K562 (cell line): ENCODE measurements around the gene NEK5. TPM values are rescaled to one million over a fixed set of nuclear protein-coding genes. Genes with fewer than 3 reads are reported as not detected.

Experiments used
- BMI1 ChIP-seq: fragments of 150-350 bp; IDR thresholded peaks from 2 replicates; pipeline ENCODE4 v1.6.1; 2014; ENCODE audit warnings: low read length
- MCM7 ChIP-seq, 2 experiments: fragments of 450-650 bp; IDR thresholded peaks; 2 replicates each; pipeline ENCODE4 v1.6.1; 2016 to 2018
- PCBP1 ChIP-seq: fragments of 200-400 bp; formaldehyde crosslinking; IDR thresholded peaks from 2 replicates; pipeline ENCODE4 v1.6.1; 2018; ENCODE audit warnings: mild to moderate bottlenecking, low read depth, low read length; ENCODE audit not compliant: poor library complexity, severe bottlenecking
- PPARD ChIP-seq: fragments of 250-450 bp; sonication (Bioruptor Pico); IDR thresholded peaks from 2 replicates; pipeline ENCODE4 v1.8.0; 2022; ENCODE audit warnings: inconsistent platforms, mild to moderate bottlenecking, moderate library complexity
- ZC3H8 ChIP-seq: fragments of 450-650 bp; IDR thresholded peaks from 2 replicates; pipeline ENCODE4 v1.6.1; 2017
- ZNF133 ChIP-seq: fragments of 250-450 bp; sonication (Bioruptor Pico); IDR thresholded peaks from 2 replicates; pipeline ENCODE4 v1.4.0; 2020; ENCODE audit warnings: mild to moderate bottlenecking
- ZNF239 ChIP-seq: fragments of 250-450 bp; sonication (Bioruptor Pico); IDR thresholded peaks from 2 replicates; pipeline ENCODE4 v1.4.0; 2020; ENCODE audit warnings: mild to moderate bottlenecking
- ZNF707 ChIP-seq: fragments of 250-450 bp; sonication (Bioruptor Pico); conservative IDR thresholded peaks from 2 replicates; pipeline ENCODE4 v1.8.0; 2022; ENCODE audit warnings: inconsistent platforms, mild to moderate bottlenecking, moderate library complexity
- polyA plus RNA-seq, 8 experiments: library from polyadenylated mRNA; depleted of rRNA in 4 of 8; stranded (reverse) in 5 of 8; unstranded in 3 of 8; fragments of >200 nt; fragmentation: Nextera tagmentation in 2 of 8; fragmentation: Illumina TruSeq in 1 of 8; extraction: Ambion mirVana in 2 of 8; extraction: Trizol in 1 of 8; gene quantifications; 2 replicates each; pipeline versions ENCODE4 v1.2.1 to v1.2.3, GENCODE V29; 2011 to 2014; ENCODE audit warnings: inconsistent platforms in 1 of 8, missing spikeins in 1 of 8
- total RNA-seq, 7 experiments: library from RNA; depleted of rRNA in 6 of 7; stranded (reverse); fragments of >200 nt in 6 of 7; fragmentation: Illumina TruSeq in 2 of 7; extraction: Trizol in 2 of 7; gene quantifications; 2 replicates each; pipeline versions ENCODE4 v1.2.1 to v1.2.3, GENCODE V29; 2011 to 2021; ENCODE audit warnings: low replicate concordance in 1 of 7
- TF ChIP-seq, protein P1 (sequence below): sonication (generic); formaldehyde crosslinking; IDR thresholded peaks from 2 replicates; pipeline ENCODE4 v1.8.1; 2023; ENCODE audit warnings: mild to moderate bottlenecking, missing genetic modification reagents
- TF ChIP-seq, protein P2 (sequence below): sonication (generic); formaldehyde crosslinking; IDR thresholded peaks from 2 replicates; pipeline ENCODE4 v1.8.0; 2022; ENCODE audit warnings: missing genetic modification reagents, mild to moderate bottlenecking, borderline replicate concordance
- TF ChIP-seq, protein P3 (sequence below): sonication (generic); formaldehyde crosslinking; IDR thresholded peaks from 2 replicates; pipeline ENCODE4 v1.4.0; 2020; ENCODE audit warnings: mild to moderate bottlenecking, missing genetic modification reagents
- TF ChIP-seq, protein P4 (sequence below), 2 experiments: fragments of 450-650 bp; IDR thresholded peaks; 2 replicates each; pipeline ENCODE4 v1.6.1; 2016; ENCODE audit warnings: mild to moderate bottlenecking in 2 of 2, borderline replicate concordance in 1 of 2, low read depth in 1 of 2, moderate library complexity in 1 of 2

NEK5 gene
- total and polyA plus RNA-seq, 9 of the 15 experiments (the other 6 are each of a cell fraction or from before 2014, with no cell fraction given) = 0.09 to 0.44 (median 0.33) TPM

DNA sequence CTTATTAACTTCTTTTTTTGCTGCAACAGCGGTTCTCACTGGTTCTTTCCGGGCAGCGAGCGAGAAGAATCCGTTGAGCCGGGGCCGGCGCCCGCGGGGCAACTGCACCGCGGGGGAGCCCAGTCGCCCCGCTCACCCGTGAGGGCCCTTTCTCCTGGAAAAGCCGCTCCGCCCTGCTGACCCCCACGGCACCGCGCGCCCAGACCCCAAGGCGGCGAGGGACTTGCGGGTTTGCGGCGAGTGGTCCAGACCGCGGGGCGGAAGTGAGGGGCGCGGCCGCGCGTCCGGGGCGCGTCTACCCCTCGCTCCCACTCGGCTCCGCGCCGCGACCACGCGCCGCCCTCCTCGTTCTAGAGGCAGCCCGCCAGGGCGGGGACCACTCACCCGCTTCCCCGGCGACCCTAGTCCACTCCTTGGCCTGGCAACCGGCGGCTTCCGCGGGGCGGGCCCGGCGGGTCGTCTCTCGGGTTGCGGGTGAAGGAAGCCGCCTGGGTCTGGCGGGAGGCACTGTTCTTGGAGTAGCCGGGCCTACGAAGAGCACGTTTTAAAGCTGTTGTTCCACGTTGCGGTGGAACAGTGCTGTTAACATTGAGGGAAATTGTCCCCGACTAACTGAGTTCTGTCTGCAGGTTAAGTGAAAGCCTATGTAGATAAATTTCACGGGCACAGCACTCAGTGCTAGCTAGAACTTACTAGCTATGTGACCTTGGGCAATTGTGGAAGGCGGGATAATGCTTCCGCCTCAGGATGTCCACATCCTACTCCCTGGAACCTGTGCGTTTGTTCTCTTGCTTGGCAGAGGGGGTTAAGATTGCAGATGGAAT is 30.5 kb upstream of the NEK5 start, which contains the start of gene NEK3 (continued):
- TF ChIP-seq, protein P1, sequence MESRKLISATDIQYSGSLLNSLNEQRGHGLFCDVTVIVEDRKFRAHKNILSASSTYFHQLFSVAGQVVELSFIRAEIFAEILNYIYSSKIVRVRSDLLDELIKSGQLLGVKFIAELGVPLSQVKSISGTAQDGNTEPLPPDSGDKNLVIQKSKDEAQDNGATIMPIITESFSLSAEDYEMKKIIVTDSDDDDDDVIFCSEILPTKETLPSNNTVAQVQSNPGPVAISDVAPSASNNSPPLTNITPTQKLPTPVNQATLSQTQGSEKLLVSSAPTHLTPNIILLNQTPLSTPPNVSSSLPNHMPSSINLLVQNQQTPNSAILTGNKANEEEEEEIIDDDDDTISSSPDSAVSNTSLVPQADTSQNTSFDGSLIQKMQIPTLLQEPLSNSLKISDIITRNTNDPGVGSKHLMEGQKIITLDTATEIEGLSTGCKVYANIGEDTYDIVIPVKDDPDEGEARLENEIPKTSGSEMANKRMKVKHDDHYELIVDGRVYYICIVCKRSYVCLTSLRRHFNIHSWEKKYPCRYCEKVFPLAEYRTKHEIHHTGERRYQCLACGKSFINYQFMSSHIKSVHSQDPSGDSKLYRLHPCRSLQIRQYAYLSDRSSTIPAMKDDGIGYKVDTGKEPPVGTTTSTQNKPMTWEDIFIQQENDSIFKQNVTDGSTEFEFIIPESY (CRISPR knock-in tag) = peak; percentile 77
- TF ChIP-seq BMI1 = no peak
- TF ChIP-seq ZNF707 (CRISPR knock-in tag) = no peak
- TF ChIP-seq PCBP1 = no peak
- TF ChIP-seq, protein P2, sequence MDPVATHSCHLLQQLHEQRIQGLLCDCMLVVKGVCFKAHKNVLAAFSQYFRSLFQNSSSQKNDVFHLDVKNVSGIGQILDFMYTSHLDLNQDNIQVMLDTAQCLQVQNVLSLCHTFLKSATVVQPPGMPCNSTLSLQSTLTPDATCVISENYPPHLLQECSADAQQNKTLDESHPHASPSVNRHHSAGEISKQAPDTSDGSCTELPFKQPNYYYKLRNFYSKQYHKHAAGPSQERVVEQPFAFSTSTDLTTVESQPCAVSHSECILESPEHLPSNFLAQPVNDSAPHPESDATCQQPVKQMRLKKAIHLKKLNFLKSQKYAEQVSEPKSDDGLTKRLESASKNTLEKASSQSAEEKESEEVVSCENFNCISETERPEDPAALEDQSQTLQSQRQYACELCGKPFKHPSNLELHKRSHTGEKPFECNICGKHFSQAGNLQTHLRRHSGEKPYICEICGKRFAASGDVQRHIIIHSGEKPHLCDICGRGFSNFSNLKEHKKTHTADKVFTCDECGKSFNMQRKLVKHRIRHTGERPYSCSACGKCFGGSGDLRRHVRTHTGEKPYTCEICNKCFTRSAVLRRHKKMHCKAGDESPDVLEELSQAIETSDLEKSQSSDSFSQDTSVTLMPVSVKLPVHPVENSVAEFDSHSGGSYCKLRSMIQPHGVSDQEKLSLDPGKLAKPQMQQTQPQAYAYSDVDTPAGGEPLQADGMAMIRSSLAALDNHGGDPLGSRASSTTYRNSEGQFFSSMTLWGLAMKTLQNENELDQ (CRISPR knock-in tag) = peak; percentile 92; the same call in 1 of the 2 replicates
- no peak for TF ChIP-seq ZC3H8
- TF ChIP-seq MCM7 (IDR thresholded peaks at IDR 0.05) = no peak
- no peak for TF ChIP-seq ZNF239 (CRISPR knock-in tag)
- TF ChIP-seq, protein P3, sequence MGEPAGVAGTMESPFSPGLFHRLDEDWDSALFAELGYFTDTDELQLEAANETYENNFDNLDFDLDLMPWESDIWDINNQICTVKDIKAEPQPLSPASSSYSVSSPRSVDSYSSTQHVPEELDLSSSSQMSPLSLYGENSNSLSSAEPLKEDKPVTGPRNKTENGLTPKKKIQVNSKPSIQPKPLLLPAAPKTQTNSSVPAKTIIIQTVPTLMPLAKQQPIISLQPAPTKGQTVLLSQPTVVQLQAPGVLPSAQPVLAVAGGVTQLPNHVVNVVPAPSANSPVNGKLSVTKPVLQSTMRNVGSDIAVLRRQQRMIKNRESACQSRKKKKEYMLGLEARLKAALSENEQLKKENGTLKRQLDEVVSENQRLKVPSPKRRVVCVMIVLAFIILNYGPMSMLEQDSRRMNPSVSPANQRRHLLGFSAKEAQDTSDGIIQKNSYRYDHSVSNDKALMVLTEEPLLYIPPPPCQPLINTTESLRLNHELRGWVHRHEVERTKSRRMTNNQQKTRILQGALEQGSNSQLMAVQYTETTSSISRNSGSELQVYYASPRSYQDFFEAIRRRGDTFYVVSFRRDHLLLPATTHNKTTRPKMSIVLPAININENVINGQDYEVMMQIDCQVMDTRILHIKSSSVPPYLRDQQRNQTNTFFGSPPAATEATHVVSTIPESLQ (CRISPR knock-in tag) = peak; percentile 93; the same call in 1 of the 2 replicates
- TF ChIP-seq ZNF133 (CRISPR knock-in tag) = no peak
- TF ChIP-seq, protein P4, sequence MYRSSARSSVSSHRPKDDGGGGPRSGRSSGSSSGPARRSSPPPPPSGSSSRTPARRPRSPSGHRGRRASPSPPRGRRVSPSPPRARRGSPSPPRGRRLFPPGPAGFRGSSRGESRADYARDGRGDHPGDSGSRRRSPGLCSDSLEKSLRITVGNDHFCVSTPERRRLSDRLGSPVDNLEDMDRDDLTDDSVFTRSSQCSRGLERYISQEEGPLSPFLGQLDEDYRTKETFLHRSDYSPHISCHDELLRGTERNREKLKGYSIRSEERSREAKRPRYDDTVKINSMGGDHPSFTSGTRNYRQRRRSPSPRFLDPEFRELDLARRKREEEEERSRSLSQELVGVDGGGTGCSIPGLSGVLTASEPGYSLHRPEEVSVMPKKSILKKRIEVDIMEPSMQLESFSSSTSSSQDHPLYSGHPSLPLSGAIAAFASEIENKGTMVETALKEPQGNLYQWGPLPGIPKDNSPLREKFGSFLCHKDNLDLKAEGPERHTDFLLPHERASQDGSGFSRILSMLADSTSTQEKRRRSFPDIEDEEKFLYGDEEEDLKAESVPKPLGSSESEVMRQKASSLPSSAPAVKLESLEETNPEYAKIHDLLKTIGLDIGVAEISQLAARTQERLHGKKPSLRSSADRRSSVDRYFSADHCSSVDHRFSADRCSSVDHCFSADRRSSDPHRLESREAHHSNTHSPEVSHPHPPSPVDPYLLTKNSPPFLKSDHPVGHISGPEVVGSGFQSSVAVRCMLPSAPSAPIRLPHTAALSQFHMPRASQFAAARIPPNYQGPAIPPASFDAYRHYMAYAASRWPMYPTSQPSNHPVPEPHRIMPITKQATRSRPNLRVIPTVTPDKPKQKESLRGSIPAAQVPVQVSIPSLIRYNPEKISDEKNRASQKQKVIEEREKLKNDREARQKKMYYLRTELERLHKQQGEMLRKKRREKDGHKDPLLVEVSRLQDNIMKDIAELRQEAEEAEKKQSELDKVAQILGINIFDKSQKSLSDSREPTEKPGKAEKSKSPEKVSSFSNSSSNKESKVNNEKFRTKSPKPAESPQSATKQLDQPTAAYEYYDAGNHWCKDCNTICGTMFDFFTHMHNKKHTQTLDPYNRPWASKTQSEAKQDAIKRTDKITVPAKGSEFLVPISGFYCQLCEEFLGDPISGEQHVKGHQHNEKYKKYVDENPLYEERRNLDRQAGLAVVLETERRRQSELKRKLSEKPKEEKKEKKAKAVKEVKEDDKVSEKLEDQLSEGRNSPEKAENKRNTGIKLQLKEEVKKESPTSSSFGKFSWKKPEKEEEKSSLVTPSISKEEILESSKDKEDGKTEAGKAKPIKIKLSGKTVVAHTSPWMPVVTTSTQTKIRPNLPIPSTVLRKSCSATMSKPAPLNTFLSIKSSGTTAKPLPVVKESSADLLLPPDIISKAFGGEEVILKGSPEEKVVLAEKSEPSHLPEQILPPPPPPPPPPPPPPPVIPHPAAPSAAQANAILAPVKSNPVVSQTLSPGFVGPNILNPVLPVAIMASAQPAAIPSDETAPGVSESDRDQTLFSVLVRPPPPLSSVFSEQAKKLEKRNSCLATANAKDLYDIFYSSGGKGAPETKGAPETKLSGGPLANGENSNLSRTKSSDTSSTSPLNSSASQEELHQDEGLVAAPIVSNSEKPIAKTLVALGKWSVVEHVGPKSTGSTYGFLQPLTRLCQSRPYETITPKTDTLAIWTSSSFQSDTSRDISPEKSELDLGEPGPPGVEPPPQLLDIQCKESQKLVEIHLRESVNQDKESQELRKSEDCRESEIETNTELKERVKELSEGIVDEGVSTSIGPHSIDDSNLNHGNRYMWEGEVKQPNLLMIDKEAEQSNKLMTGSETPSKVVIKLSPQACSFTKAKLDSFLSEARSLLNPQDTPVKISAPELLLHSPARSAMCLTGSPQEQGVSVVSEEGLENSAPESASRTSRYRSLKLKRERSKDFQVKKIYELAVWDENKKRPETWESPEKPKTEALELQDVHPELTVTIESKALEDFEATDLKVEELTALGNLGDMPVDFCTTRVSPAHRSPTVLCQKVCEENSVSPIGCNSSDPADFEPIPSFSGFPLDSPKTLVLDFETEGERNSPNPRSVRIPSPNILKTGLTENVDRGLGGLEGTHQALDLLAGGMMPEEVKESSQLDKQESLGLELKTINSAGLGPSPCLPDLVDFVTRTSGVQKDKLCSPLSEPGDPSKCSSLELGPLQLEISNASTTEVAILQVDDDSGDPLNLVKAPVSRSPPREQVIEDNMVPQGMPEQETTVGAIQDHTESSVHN (IDR thresholded peaks at IDR 0.05; ENCODE audit: borderline replicate concordance in 1 of 2, low read depth in 1 of 2) = no peak
- TF ChIP-seq PPARD (CRISPR knock-in tag) = no peak
